Upper lobe of left lung (tissue), 4 donors: Measurements from ENCODE around the gene PROB1.

Source experiments
- CTCF ChIP-seq, 6 experiments: fragments of 450-650 bp in 4 of 6; fragments of 200-600 bp in 2 of 6; sonication (generic) in 2 of 6; IDR thresholded peaks; one replicate each; pipeline ENCODE4 v1.5.1; 2016 to 2019; ENCODE audit warnings: antibody characterized with exemption in 6 of 6
- EP300 ChIP-seq, 4 donors: sonication (generic); formaldehyde crosslinking; IDR thresholded peaks; one replicate each; pipeline ENCODE4 v1.5.1; 2017; ENCODE audit warnings: antibody characterized with exemption in 4 of 4, control low read depth in 2 of 4
- POLR2A ChIP-seq, 4 donors: fragments of 450-650 bp; IDR thresholded peaks; one replicate each; pipeline ENCODE4 v1.5.1; 2016 to 2017; ENCODE audit warnings: antibody characterized with exemption in 4 of 4, mild to moderate bottlenecking in 2 of 4
- POLR2AphosphoS5 ChIP-seq, 2 donors: sonication (generic); formaldehyde crosslinking; IDR thresholded peaks; one replicate each; pipeline ENCODE4 v1.5.1; 2017; ENCODE audit warnings: antibody characterized with exemption in 2 of 2

GRCh38 chr5:139394123-139394653 is 716 bp downstream of the PROB1 start:
- peak in 4 of 6 experiments; percentile 22 to 63 (median 54) for TF ChIP-seq CTCF (IDR thresholded peaks at IDR 0.05)
- no peak for TF ChIP-seq POLR2A (IDR thresholded peaks at IDR 0.05)
- TF ChIP-seq POLR2AphosphoS5 (IDR thresholded peaks at IDR 0.05): no peak
- TF ChIP-seq EP300 (IDR thresholded peaks at IDR 0.05): no peak
